Activated T-cell treated with anti-CD3 and anti-CD28 coated beads for 48 hours (primary cell): ENCODE data around the gene DLG2.

Source experiments
- DNase-seq: peaks from one replicate; pipeline ENCODE4 v3.0.0-alpha.2; 2020; ENCODE audit warnings: low read depth

The DLG2 gene

DNA sequence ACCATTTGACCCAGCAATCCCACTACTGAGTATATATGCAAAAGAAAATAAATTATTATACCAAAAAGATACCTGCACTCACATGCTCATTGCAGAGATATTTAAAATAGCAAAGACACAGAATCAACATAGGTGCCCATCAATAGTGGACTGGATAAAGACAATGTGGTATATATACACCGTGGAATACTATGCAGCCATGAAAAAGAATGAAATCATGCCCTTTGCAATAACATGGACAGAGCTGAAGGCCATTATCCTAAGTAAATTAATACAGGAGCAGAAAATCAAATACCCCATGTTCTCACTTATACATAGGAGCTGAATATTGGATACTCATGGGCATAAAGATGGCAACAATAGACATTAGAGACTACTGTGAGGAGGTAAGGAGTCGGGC is 68.7 kb downstream of the DLG2 start:
- DNase-seq: no peak

DNA sequence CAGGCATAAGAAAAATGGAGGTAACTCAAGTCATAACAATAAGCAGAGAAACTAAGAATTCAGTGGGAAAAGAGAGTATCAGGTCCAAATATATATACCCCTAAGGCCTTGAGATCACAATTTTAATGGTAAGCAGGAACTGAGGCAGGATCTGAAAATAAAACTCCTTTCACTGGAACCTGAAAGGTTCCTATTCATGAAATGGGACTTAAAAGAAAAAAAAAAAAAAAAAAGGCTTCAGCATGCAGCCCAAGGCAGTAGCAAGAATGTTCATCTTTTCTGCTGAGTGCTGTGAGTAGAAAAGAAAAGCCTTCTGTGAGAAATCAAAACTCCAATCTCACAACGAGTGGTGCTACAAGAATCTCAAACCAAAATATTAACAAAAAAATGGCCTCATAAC is 75.3 kb downstream of the DLG2 start:
- no peak for DNase-seq

DNA sequence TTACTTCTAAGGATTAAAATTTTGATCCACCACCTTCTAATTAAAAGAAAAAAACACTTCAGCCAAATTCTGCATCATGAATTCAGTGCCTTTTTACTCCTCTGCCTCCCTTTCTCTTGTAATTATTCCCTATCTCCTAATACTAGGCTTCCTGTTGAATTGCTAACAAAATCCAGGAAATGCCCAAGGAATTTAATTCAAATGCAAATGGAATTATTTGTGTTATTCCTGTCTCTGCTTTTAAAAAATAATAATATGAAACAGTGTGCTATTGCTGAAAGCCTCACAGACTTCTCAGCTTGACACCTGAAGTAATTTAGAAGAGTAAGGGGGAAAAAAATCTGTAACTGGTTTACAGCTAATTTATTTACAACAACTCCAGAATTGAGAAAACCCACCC is 85.5 kb downstream of the DLG2 start:
- DNase-seq: no peak

DNA sequence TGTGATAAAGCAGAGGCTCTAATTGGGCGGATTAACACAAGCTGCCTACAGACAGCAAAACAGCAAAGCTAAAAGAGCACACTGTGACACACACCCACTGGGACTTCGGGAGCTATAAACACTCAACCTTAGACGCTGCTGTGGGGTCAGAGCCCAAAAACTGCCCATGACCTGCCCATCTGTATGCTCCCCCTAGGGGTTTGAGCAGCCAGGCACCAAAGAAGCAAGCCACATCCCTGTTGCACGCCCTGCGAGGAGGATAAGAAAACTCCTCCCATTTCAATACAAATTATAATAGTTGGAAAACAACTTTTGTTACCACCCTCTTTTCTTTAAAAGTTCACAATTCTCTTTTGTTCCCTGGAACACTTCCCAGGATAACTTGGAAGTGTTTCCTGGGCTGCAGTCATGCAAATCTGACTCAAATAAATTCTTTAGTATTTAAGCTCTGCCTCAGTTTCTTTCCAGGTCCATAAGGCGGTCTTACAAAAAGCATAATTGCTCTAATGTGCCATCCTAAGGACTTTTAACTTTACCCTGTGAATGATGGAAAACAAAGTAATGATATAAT is 86.4 kb downstream of the DLG2 start:
- DNase-seq: no peak

DNA sequence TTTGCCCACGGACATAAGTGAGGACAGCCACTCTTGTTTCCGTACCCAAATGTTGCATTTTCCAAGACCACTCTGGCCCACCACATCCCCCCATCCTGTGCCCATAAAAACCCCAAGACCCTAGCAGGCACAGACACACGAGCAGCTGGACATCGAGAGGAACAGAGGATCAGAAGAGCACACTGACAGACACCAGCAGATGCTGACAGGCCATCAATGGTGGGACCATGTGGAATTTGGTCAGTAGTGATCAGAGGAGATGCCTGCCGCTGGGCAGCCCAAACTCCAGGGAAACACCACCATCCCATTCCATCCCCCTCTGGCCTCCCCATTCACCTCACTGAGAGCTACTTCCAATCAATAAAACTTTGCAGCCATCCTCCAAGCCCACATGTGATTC is 87.0 kb downstream of the DLG2 start:
- no peak for DNase-seq

DNA sequence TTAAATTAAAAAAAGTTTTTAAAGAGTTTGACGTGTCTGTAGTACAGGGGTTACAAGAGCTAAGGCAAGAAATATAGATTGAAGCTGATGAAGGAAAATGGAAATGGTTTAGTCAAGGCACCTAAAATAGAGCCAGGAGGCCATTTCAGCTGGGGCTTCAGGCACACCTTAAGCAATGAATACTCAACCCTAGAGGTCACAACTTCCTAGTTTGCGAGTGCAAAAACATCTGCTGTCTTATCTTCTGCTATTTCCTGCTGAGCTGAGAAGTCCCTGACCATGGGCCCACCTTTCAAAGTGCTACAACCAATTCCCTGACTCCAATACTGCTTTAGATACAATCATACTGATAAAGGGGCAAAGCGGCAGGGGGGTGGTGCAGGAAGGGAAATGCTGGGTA is 87.4 kb downstream of the DLG2 start:
- DNase-seq: no peak

DNA sequence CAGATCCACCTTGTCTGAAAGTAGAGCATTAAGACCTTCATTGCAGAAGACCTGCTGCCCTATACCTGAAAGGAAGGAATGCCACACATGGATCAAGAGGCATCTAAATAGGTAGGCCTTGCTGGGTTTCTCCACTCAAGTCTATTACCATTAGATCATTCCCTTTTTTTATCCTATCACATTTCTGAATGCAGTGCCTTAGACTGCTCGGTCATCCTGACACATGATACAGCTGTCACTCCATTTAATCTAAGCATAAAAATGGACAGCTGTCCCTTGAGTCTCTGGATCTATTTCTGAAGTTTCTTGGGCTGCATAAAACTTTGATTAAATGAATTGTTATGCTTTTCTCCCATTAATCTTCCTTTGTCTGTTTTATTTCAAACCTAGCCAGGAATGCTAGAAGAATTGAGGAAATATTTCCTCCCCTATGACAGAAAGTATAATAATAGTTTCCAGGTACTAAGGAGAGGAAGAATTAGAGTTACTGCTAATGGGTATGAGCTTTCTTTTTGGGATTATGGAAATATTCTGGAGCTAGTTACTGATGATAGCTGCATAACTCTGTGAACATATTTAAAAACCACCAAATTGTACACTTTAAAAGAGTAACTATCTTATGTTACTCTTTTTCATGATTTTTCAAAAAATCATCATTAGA is 88.0 kb downstream of the DLG2 start:
- DNase-seq: no peak

DNA sequence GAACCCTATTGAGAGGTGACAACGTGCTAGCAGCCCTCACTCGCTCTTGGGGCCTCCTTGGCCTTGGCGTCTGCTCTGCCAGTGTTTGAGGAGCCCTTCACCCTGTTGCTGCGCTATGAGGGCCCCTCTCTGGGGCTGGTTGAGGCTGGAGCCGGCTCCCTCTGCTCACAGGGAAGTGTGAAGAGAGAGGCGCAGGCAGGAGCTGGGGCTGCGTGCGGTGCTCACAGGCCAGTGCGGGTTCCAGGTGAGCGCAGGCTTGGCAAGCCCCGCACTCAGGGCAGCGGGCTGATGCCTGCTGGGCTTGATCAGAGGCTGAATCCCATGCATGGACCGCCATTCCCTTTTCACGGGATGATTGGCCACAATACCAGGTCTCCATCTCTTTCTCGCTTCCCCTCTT is 90.7 kb downstream of the DLG2 start:
- DNase-seq: no peak

DNA sequence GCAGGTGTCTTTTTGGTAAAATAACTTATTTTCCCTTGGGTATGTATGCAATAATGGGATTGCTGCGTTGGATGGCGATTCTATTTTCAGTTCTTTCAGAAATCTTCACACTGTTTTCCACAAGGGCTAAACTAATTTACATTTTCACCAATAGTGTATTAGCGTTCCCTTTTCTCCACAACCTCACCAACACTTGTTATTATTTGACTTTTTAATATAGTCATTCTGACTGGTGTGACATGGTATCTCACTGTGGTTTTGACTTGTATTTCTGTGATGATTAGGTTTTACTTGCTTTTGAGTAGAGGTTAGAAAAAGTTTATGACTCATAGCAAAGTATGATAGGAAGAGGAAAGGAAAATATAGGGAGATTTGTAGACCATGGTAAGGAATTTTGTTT is 92.3 kb downstream of the DLG2 start:
- DNase-seq: no peak

DNA sequence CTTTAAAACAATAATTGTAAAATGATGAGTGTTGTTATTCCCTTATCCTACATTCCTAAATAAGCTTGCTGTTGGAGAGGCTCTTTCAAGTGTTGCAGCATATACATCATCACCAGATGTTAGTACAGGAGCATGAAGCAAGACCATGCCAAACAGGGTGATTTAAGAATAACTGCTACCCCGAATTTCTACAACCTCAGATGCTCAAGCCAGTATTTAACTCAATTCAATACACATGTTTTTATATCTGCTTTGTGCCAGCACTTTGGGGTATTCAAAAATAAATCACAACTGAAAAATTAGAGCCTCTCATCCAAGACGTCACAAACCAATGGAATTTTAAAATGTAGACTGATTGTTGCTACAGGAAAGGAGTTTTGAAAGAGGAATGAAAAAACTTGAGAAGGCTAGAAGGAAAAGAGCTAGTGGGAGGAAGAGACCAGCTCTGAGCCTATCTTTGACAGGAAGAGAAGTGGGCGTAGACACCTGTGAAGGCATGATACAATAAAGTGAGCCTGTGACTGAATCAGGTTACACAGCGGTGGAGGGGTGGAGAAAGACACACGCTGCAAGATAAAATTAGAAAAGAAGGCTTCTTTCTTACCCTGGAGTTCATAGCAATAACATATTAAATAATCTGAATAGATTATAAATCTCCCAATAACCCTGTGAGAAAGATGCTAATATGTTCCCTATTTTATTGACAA is 95.8 kb downstream of the DLG2 start:
- no peak for DNase-seq

DNA sequence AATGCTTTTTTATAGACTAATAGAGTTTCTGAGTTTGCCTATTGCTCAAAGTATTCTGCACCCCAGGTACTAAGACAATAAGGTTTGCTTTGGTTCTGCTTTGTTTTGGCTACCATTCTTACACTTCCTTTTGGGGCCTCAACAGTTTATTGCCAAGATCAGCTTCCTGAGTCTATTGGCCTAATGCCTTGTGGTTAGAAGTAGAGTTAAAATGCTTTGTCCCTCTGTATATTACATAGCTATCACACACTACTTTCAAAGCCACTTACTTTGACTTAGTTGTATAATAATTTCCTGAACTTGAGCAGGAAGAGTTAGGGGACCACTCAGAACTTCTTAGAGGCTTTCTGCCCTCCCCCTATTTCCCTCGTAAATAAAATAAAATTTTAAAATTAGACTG is 96.5 kb downstream of the DLG2 start:
- DNase-seq: no peak

DNA sequence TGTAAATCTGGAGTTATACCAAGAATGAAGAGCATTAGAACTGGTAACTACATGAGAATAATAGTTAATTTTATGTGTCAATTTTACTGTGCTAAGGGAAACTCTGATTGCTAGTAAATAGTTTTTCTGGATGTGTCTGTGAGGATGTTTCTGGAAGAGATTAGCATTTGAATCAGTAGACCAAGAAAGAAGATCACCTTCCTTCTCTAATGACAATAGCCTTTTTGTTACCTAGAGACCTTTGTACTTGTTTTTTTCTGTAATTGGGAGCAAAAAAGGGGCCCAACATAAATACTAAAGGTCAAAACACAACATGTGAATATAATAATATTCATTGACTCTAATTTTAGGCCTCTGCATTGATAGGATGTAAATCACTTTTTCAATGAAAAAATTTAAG is 100.6 kb downstream of the DLG2 start:
- DNase-seq: no peak

DNA sequence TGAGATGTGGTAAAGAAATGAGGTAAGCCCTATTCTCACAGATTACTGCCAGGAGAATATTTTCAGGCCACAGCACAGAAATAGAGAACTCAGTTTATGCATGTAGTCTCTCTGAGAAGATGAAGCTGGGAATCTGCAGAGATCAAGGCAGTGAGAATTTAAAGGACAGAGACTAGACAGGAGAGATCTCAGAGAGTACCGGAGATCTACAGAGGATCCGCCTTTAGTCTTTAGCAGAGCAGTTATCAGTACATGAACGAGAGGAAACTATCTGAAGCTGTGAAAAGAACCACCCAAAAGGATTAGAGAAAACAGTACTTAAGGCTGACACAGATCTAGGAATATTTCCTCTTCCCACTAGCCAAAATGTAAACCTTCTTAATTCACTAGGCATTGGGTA is 101.5 kb downstream of the DLG2 start:
- no peak for DNase-seq

DNA sequence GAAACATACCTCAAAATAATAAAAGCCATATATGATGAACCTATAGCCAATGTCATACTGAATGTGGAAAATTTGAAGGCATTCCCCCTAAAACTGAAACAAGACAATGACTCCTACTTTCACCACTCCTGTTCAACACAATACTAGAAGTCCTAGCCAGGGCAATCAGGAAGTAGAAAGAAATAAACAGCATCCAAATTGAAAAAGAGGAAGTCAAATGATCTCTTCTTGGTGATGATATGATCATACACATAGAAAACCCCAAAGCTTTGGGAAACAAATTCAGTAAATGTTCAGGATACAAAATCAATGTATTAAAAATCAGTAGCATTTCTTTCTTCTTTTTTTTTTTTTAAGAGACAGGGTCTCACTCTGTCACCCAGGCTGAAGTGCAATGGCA is 109.9 kb downstream of the DLG2 start:
- no peak for DNase-seq

DNA sequence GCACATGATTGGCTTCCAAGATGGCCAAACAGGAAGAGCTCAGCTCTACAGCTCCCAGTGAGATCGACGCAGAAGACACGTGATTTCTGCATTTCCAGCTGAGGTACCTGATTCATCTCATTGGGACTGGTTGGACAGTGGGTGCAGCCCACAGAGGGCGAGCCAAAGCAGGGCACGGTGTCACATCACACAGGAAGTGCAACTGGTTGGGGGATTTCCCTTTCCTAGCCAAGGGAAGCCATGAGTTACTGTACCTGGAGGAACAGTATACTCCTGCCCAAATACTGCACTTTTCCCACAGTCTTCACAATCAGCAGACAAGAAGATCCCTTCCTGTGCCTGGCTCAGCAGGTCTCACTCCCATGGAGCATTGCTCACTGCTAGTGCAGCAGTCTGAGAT is 131.2 kb downstream of the DLG2 start:
- DNase-seq: no peak

DNA sequence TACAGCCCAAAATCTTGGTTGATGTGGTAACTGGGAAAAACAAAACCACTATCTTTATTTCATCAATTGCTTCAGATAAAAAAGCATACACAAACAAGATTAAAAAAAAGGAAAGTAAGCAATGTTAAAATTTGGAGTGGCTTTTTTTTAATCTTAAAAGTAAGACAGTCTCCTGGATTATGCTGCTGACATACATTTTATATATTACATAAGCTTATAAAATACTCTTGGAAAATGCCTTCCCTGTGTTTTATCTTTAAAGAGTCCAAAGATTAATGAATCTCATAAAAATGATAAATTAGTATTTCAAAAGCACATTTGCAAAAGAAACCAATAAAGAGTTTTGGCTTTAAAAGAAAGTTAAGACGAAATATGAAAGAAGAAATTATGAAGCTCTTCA is 132.7 kb downstream of the DLG2 start:
- DNase-seq: no peak

DNA sequence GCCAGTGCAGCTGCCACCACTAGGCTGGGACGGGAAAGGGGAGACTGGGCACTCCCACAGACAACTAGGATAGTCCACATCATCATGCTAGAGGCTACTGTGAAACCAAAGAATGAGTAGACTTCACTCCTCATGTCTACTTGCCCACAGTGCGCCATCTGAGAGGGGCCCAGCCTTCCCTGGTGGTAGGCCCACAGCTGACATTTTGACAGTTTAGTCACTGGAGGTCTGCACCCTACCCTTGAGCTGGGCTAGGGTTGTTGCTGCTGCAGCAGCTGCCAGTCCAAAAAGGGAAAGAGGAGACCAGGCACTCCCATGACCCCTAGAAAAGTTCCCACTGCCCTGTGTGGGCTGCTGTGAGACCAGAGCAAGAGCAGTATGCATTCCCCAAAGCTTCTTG is 141.2 kb downstream of the DLG2 start:
- DNase-seq: no peak

DNA sequence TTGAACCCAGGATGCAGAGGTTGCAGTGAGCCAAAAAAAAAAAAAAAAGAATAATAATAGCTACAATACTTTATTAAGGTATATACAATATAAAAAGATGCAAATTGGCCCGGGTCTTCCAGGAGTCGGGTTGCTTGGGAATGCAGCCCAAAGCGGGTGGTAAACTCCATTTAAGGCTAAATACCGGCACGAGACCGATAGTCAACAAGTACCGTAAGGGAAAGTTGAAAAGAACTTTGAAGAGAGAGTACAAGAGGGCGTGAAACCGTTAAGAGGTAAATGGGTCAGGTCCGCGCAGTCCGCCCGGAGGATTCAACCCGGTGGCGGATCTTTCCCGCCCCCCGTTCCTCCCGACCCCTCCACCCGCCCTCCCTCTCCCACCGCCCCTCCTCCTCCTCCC is 143.3 kb downstream of the DLG2 start:
- no peak for DNase-seq

DNA sequence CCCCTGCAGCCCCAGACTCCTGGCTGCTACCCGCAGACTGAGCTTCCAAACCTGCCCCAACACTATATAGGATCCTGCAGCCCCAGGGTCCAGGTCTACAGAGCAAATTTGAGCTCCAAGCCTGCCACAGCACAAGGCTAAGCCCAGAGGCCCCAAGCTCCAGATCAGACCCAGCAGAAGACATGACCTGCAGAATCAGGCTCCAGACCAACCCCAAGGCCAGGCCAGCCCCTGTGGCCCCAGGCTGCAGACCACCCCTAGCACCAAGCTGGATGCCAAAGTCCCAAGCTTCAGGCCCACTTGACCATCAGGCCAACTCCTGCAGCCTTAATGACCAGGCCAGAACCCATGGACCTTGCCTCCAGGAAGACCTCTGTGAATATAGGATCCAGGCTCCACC is 145.3 kb downstream of the DLG2 start:
- DNase-seq: no peak

DNA sequence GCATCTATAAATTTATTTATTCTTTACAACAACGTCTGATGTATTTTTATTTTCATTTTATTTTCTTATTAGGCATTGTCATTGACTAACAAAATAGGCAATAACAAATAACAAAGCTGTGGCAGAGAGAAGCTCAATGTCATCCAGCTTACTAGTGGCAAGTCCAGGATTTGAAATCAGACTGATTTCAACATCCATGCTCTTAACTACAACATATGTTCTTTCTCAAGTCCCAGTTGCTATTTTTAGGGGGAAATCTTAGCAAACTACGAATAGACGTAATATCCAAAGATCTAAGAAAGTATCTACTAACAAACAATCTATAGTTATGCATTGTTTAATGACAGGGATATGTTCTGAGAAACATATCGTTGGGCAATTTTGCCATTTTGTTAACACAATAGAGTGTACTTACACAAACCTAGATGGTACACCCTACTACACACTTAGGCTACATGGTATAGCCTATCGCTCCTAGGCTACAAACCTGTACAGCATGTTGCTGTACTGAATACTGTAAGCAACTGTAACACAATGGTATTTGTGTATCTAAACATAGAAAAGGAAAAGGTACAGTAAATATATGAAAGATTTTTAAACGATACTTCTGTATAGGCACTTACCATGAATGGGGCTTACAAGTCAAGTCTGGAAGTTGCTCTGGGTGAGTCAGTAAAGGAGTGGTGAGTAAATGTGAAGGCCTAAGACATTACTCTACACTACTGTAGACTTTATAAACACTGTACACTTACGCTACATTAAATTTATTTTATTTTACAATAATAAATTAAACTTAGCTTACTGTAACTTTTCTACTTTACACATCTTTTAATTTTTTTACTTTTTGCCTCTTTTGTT is 151.3 kb downstream of the DLG2 start:
- no peak for DNase-seq

DNA sequence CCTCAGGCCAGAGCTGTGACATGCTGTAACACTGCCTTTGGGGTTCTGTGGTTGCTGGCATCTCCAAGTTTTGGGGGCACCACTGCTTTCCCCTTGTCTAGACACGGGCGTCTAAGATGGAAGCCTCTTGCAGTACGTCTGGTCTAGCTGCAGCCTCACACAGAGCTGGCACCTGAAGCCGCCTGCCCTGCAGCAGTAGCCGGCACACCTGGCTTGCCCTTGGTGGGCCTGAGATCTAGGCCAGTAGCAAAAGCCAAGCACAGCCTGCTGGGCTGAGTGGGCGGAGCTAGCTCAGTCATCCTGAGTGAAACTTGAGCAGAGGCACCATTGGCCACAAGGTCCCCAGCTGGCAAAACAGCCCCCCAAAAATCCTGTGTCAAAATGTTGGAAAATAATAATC is 154.2 kb downstream of the DLG2 start:
- DNase-seq: no peak

DNA sequence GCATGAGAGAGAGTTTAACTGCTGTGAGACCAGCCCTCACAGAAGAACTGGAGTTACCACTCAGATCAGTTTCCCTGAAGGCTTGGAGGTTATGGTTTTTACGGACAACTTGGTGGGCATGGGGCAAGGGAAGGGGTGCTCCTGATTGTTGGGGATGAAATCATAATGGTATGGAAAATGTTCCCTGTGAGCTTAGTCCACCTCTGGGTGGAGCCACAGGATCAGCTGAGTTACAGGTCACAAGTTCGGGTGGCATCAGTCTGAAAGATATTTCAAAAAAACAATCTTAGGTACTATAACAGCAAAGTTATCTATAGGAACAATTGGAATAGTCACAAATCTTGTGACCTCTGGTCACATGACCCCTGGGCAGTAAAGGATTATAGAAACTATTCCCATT is 162.9 kb downstream of the DLG2 start:
- no peak for DNase-seq

DNA sequence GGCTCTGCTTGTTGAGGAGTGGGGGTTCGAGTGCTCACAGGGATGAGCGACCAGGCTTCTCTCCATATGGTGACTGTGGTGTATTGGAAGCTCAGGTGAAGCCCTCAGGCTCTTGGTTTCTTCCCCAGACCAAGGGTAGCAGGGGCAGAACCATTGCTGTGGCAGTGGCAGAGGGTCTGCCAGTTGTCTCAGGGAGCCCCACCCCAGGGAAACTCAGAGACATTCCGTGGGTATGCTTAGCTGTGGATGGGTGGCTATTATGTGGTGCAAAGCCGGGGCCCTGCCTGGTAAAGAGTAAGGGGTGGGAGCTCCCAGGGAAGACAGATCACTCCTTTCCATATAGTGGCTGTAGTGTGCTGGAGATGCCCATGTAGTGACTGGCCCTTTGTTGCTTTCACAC is 167.8 kb downstream of the DLG2 start:
- no peak for DNase-seq
